Measurements from ENCODE around the gene KRTAP12-1.

DNA sequence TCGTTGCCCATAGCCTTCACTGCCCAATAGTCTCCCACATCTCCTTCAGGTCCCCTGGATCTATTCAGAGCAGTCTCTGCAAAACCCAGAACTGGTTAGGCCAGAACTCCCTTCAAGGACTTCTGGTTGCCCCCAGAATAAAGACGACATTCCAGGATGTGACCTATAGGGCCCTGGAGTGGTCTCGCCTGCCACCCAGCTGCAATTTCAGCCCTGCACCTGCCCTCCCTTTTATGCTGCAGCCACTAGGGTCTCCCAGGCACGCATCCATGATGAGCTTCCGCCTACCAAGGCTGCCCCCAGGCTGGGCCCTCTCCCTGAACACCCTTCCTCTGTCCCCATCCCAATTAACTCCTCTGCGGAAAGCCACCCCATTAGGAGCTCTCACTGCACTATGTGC is 36.6 kb upstream of the KRTAP12-1 start:
- TF ChIP-seq, protein P1, sequence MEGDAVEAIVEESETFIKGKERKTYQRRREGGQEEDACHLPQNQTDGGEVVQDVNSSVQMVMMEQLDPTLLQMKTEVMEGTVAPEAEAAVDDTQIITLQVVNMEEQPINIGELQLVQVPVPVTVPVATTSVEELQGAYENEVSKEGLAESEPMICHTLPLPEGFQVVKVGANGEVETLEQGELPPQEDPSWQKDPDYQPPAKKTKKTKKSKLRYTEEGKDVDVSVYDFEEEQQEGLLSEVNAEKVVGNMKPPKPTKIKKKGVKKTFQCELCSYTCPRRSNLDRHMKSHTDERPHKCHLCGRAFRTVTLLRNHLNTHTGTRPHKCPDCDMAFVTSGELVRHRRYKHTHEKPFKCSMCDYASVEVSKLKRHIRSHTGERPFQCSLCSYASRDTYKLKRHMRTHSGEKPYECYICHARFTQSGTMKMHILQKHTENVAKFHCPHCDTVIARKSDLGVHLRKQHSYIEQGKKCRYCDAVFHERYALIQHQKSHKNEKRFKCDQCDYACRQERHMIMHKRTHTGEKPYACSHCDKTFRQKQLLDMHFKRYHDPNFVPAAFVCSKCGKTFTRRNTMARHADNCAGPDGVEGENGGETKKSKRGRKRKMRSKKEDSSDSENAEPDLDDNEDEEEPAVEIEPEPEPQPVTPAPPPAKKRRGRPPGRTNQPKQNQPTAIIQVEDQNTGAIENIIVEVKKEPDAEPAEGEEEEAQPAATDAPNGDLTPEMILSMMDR (IDR thresholded peaks at IDR 0.05; ENCODE audit: low read length) = no peak
- TF ChIP-seq EZH2 (IDR thresholded peaks at IDR 0.05; ENCODE audit: borderline replicate concordance, low read length) = no peak

All from OCI-LY1 (cell line).